Activated naive CD8-positive, alpha-beta T cell treated with anti-CD3 and anti-CD28 coated beads, Interleukin-2, amount 10 ng/mL, durations not matched to agents 7 days and 5 days (primary cell): Measurements from ENCODE around the gene CACNB1. TPM values are rescaled to one million over a fixed set of nuclear protein-coding genes. Genes with fewer than 3 reads are reported as not detected.

Source experiments
- ATAC-seq: fragments of 150-1000 bp; cut with Tn5 transposase; one replicate; pipeline ENCODE4 v1.10.0; 2021; ENCODE audit warnings: low read depth, moderate library complexity
- POLR2A ChIA-PET: fragments of 350-600 bp; sonication (Branson Sonifier 250); formaldehyde crosslinking; loops from one replicate; lab custom pipeline; 2021; ENCODE audit warnings: antibody characterized with exemption; lab: Charles Lee
- DNase-seq: peaks from one replicate; pipeline ENCODE4 v3.0.0; 2021
- H3K27ac Mint-ChIP-seq: one replicate; pipeline ENCODE4 v1.8.0; 2022; ENCODE audit warnings: mild to moderate bottlenecking, mixed read lengths
- H3K27me3 Mint-ChIP-seq: one replicate; pipeline ENCODE4 v1.8.0; 2022; ENCODE audit warnings: mild to moderate bottlenecking, moderate library complexity, mixed read lengths
- H3K36me3 Mint-ChIP-seq: one replicate; pipeline ENCODE4 v1.8.0; 2021; ENCODE audit warnings: mild to moderate bottlenecking, mixed read lengths
- H3K4me1 Mint-ChIP-seq: one replicate; pipeline ENCODE4 v1.8.0; 2021; ENCODE audit warnings: mixed read lengths
- H3K4me3 Mint-ChIP-seq: one replicate; pipeline ENCODE4 v1.8.0; 2022; ENCODE audit warnings: mild to moderate bottlenecking, moderate library complexity, mixed read lengths
- H3K9me3 Mint-ChIP-seq: one replicate; pipeline ENCODE4 v1.8.0; 2021; ENCODE audit warnings: mixed read lengths
- total RNA-seq, 2 experiments: library from RNA; stranded (reverse); gene quantifications; one replicate each; pipeline ENCODE4 v1.2.3, GENCODE V29; 2021

The CACNB1 gene
- total RNA-seq, result 10 to 100 TPM; 25.9 to 27.2 TPM

- Mint-ChIP-seq H3K27me3 (no peaks in the 10 kb centered on the region), H3K4me1 (peaks cover 54% of the 10 kb centered on the region), H3K27ac (peak within 1 kb of the TSS; percentile 72), H3K36me3 (peaks cover 21% of the 10 kb centered on the region), H3K9me3 (no peaks in the 10 kb centered on the region), H3K4me3 (peak within 1 kb of the TSS; percentile 89)
- DNase-seq (peak; percentile 76), ATAC-seq (peak; percentile 63)
- POLR2A ChIA-PET, result interaction anchor here (0.7 kb wide), 1 partner anchor 33 kb away, joined by 3 read pairs; no protein-coding TSS in a partner anchor
Observed at GRCh38 chr17:39197380-39198185, at the start of gene CACNB1. TSS of gene CACNB1 (minus strand) at chr17:39197669. CDS start at chr17:39197495, 174 bp downstream.

- H3K27me3 Mint-ChIP-seq, result peaks cover 2% of the 10 kb centered on the region
- peaks cover 10% of the 10 kb centered on the region for H3K4me1 Mint-ChIP-seq
- no peak overlapping the region for H3K27ac Mint-ChIP-seq
- H3K9me3 Mint-ChIP-seq, result no peaks in the 10 kb centered on the region
- no peak overlapping the region for H3K4me3 Mint-ChIP-seq
- DNase-seq (no peak), ATAC-seq (no peak)
- no peaks in the 10 kb centered on the region for H3K36me3 Mint-ChIP-seq
- POLR2A ChIA-PET, result no interaction called here
Observed at GRCh38 chr17:39246274-39246673, 48.8 kb upstream of the CACNB1 start.

GRCh38 chr17:39244600-39245570 lies 47.4 kb upstream of the CACNB1 start:
- peak overlapping the region; percentile 41 for H3K4me3 Mint-ChIP-seq
- no peaks in the 10 kb centered on the region for H3K36me3 Mint-ChIP-seq
- peak; percentile 84 for ATAC-seq
- POLR2A ChIA-PET, result interaction anchor here (0.6 to 2.0 kb wide), 6 partner anchors 34 to 91 kb away, joined by 3 to 22 read pairs (median 6); partner anchors contain the start of gene RPL19
- H3K4me1 Mint-ChIP-seq, result peaks cover 11% of the 10 kb centered on the region
- no peaks in the 10 kb centered on the region for H3K9me3 Mint-ChIP-seq
- peaks cover 2% of the 10 kb centered on the region for H3K27me3 Mint-ChIP-seq
- peak overlapping the region; percentile 71 for H3K27ac Mint-ChIP-seq
- DNase-seq, result peak; percentile 85

GRCh38 chr17:39244016-39244599 lies 46.6 kb upstream of the CACNB1 start:
- Mint-ChIP-seq H3K27ac (no peak overlapping the region), H3K36me3 (no peaks in the 10 kb centered on the region), H3K4me1 (peaks cover 18% of the 10 kb centered on the region), H3K4me3 (no peak overlapping the region), H3K9me3 (no peaks in the 10 kb centered on the region), H3K27me3 (peaks cover 2% of the 10 kb centered on the region)
- POLR2A ChIA-PET, result interaction anchor here (0.8 to 2.0 kb wide), 5 partner anchors 35 to 91 kb away, joined by 3 to 22 read pairs (median 8); partner anchors contain the start of gene RPL19
- ATAC-seq (peak; percentile 34), DNase-seq (peak; percentile 42)

- no peak for ATAC-seq
- Mint-ChIP-seq H3K4me1 (peaks cover 25% of the 10 kb centered on the region), H3K27ac (no peak overlapping the region), H3K4me3 (no peak overlapping the region), H3K27me3 (peaks cover 2% of the 10 kb centered on the region), H3K9me3 (no peaks in the 10 kb centered on the region), H3K36me3 (no peaks in the 10 kb centered on the region)
- no peak for DNase-seq
- POLR2A ChIA-PET, result interaction anchor here (0.6 kb wide), 1 partner anchor 78 kb away, joined by 4 read pairs; no protein-coding TSS in a partner anchor
Observed at GRCh38 chr17:39243155-39243554, 45.7 kb upstream of the CACNB1 start.

GRCh38 chr17:39240631-39241030 lies 43.2 kb upstream of the CACNB1 start:
- no peak for DNase-seq
- no peaks in the 10 kb centered on the region for H3K36me3 Mint-ChIP-seq
- no peak for ATAC-seq
- no peak overlapping the region for H3K27ac Mint-ChIP-seq
- no peak overlapping the region for H3K4me3 Mint-ChIP-seq
- peaks cover 2% of the 10 kb centered on the region for H3K27me3 Mint-ChIP-seq
- POLR2A ChIA-PET, result no interaction called here
- H3K9me3 Mint-ChIP-seq, result no peaks in the 10 kb centered on the region
- H3K4me1 Mint-ChIP-seq, result peaks cover 27% of the 10 kb centered on the region

- Mint-ChIP-seq H3K9me3 (no peaks in the 10 kb centered on the region), H3K36me3 (no peaks in the 10 kb centered on the region), H3K27ac (no peak overlapping the region), H3K27me3 (peaks cover 2% of the 10 kb centered on the region), H3K4me3 (no peak overlapping the region), H3K4me1 (peaks cover 27% of the 10 kb centered on the region)
- POLR2A ChIA-PET, result interaction anchor here (0.6 kb wide), 1 partner anchor 266 kb away, joined by 4 read pairs; no protein-coding TSS in a partner anchor
- peak; percentile 65 for ATAC-seq
- DNase-seq, result peak; percentile 82
Observed at GRCh38 chr17:39239640-39240314, 42.3 kb upstream of the CACNB1 start.

GRCh38 chr17:39238311-39238972 lies 41.0 kb upstream of the CACNB1 start:
- POLR2A ChIA-PET, result interaction anchor here (0.6 to 2.9 kb wide), 5 partner anchors 14 to 39 kb away, joined by 4 to 10 read pairs (median 5); partner anchors contain the start of gene RPL19
- no peaks in the 10 kb centered on the region for H3K9me3 Mint-ChIP-seq
- H3K27ac Mint-ChIP-seq, result peak overlapping the region; percentile 57
- H3K27me3 Mint-ChIP-seq, result peaks cover 2% of the 10 kb centered on the region
- peaks cover 19% of the 10 kb centered on the region for H3K4me1 Mint-ChIP-seq
- peak overlapping the region; percentile 39 for H3K4me3 Mint-ChIP-seq
- ATAC-seq, result peak; percentile 41
- DNase-seq, result peak; percentile 43
- H3K36me3 Mint-ChIP-seq, result no peaks in the 10 kb centered on the region

- ATAC-seq, result no peak
- no peak overlapping the region for H3K27ac Mint-ChIP-seq
- POLR2A ChIA-PET, result interaction anchor here (1.3 to 2.9 kb wide), 2 partner anchors 31 to 38 kb away, joined by 7 to 10 read pairs; partner anchors contain the start of gene RPL19
- H3K9me3 Mint-ChIP-seq, result no peaks in the 10 kb centered on the region
- no peak overlapping the region for H3K4me3 Mint-ChIP-seq
- H3K27me3 Mint-ChIP-seq, result peaks cover 2% of the 10 kb centered on the region
- no peak for DNase-seq
- H3K36me3 Mint-ChIP-seq, result no peaks in the 10 kb centered on the region
- H3K4me1 Mint-ChIP-seq, result peaks cover 19% of the 10 kb centered on the region
Observed at GRCh38 chr17:39237586-39237985, 40.1 kb upstream of the CACNB1 start.

- POLR2A ChIA-PET, result interaction anchor here (1.0 to 2.9 kb wide), 2 partner anchors 37 to 70 kb away, joined by 3 to 10 read pairs; partner anchors contain the start of gene RPL19
- ATAC-seq (no peak), DNase-seq (no peak)
- Mint-ChIP-seq H3K4me3 (no peak overlapping the region), H3K9me3 (no peaks in the 10 kb centered on the region), H3K27me3 (peaks cover 5% of the 10 kb centered on the region), H3K27ac (no peak overlapping the region), H3K4me1 (peaks cover 22% of the 10 kb centered on the region), H3K36me3 (no peaks in the 10 kb centered on the region)
Observed at GRCh38 chr17:39236981-39237441, 39.5 kb upstream of the CACNB1 start.

- Mint-ChIP-seq H3K27me3 (peaks cover 7% of the 10 kb centered on the region), H3K4me1 (peaks cover 27% of the 10 kb centered on the region), H3K9me3 (no peaks in the 10 kb centered on the region), H3K27ac (no peak overlapping the region), H3K4me3 (no peak overlapping the region), H3K36me3 (no peaks in the 10 kb centered on the region)
- POLR2A ChIA-PET, result interaction anchor here (0.5 to 2.9 kb wide), 5 partner anchors 9 to 70 kb away, joined by 3 to 10 read pairs (median 4); partner anchors contain the start of gene RPL19
- ATAC-seq (no peak), DNase-seq (no peak)
Observed at GRCh38 chr17:39236450-39236927, 39.0 kb upstream of the CACNB1 start.
